Panc1 (cell line): ENCODE measurements around the gene SPATS2L. TPM values are rescaled to one million over a fixed set of nuclear protein-coding genes. Genes with fewer than 3 reads are reported as not detected.

ENCODE experiments used
- ATAC-seq: fragments of 200-7000 bp; cut with Tn5 transposase; 2 replicates; pipeline ENCODE4 v1.9.1; 2020; ENCODE audit warnings: mild to moderate bottlenecking, moderate library complexity
- BruUV-seq: library from RNA; stranded (reverse); fragments of 400-500 nt; replicated peaks from 2 replicates; lab custom pipeline; 2021; lab: Mats Ljungman, UMichigan
- CTCF ChIA-PET: fragments of 300-600 bp; sonication (Branson Sonifier 250); formaldehyde crosslinking; loops from one replicate; lab custom pipeline; 2022; ENCODE audit warnings: antibody characterized with exemption; lab: Charles Lee
- POLR2A ChIA-PET: fragments of 300-600 bp; sonication (Branson Sonifier 250); formaldehyde crosslinking; loops from one replicate; lab custom pipeline; 2022; ENCODE audit warnings: antibody characterized with exemption; lab: Charles Lee
- DNase-seq: peaks from one replicate; pipeline ENCODE4 v3.0.0-alpha.2; 2010; ENCODE audit warnings: low read depth, low spot score
- H3K27ac ChIP-seq: 2 replicates; pipeline ENCODE4 v1.5.1; 2011; ENCODE audit warnings: mild to moderate bottlenecking, low read length, inconsistent platforms
- H3K27me3 ChIP-seq: fragments of 200-500 bp; sonication (Bioruptor generic); 2 replicates; pipeline ENCODE4 v1.6.0; 2014; ENCODE audit warnings: low read length, inconsistent platforms; ENCODE audit not compliant: control insufficient read depth, insufficient read depth
- H3K36me3 ChIP-seq: fragments of 200-500 bp; sonication (Bioruptor generic); 2 replicates; pipeline ENCODE4 v1.5.1; 2014; ENCODE audit warnings: inconsistent platforms, mild to moderate bottlenecking, low read length, moderate library complexity; ENCODE audit not compliant: control insufficient read depth, insufficient read depth
- H3K4me1 ChIP-seq: 2 replicates; pipeline ENCODE4 v1.5.1; 2011; ENCODE audit warnings: inconsistent platforms, mild to moderate bottlenecking, low read length, moderate library complexity; ENCODE audit not compliant: control insufficient read depth, insufficient read depth
- H3K4me3 ChIP-seq, 2 experiments: 2 replicates each; pipeline ENCODE4 v1.5.1; 2011 to 2012; ENCODE audit warnings: low read depth in 2 of 2, low read length in 2 of 2, mild to moderate bottlenecking in 2 of 2, inconsistent platforms in 1 of 2, moderate library complexity in 1 of 2
- H3K9me3 ChIP-seq: fragments of 200-500 bp; sonication (Bioruptor generic); 2 replicates; pipeline ENCODE4 v1.5.1; 2014; ENCODE audit warnings: low read depth, mild to moderate bottlenecking, inconsistent platforms, low read length, moderate library complexity; ENCODE audit not compliant: control insufficient read depth, insufficient read depth
- CTCF ChIP-seq: fragments of 450-650 bp; IDR thresholded peaks from 2 replicates; pipeline ENCODE4 v1.5.1; 2017; ENCODE audit warnings: mild to moderate bottlenecking
- POLR2AphosphoS5 ChIP-seq: IDR thresholded peaks from 2 replicates; pipeline ENCODE4 v1.6.1; 2012; ENCODE audit warnings: mild to moderate bottlenecking, low read depth, low read length, moderate library complexity
- REST ChIP-seq, 2 experiments: IDR thresholded peaks; 2 replicates each; pipeline ENCODE4 v1.6.1; 2011 to 2012; ENCODE audit warnings: low read depth in 2 of 2, control low read depth in 1 of 2, low read length in 1 of 2, mild to moderate bottlenecking in 1 of 2, moderate library complexity in 1 of 2; ENCODE audit not compliant: insufficient read depth in 1 of 2
- SIN3A ChIP-seq: IDR thresholded peaks from 2 replicates; pipeline ENCODE4 v1.6.1; 2012; ENCODE audit warnings: low read depth, mild to moderate bottlenecking, low read length, moderate library complexity, borderline replicate concordance; ENCODE audit not compliant: insufficient read depth
- TCF7L2 ChIP-seq: IDR thresholded peaks from 2 replicates; pipeline ENCODE4 v1.6.1; 2011; ENCODE audit warnings: mild to moderate bottlenecking, low read depth, low read length, inconsistent platforms
- in situ Hi-C: cut with HindIII; loops from 2 replicates; pipeline ENCODE4 v1.10.0; 2016; ENCODE audit warnings: low sequenced_read_pairs, low pct_unique_long_range_greater_than_20kb
- intact Hi-C: fragments of 100-400 bp; cut with micrococcal nuclease; formaldehyde crosslinking; loops from one replicate; pipeline ENCODE4 v1.10.0; 2022; ENCODE audit not compliant: unreplicated experiment
- total RNA-seq: library from RNA; stranded (reverse); gene quantifications from one replicate; pipeline ENCODE4 v1.2.1, GENCODE V29; 2021; ENCODE audit not compliant: unreplicated experiment

The SPATS2L gene
- total RNA-seq, 1 experiment from 2014 or later = 282 TPM

- no peak overlapping the region for H3K4me3 ChIP-seq
- peaks cover 61% of the 10 kb centered on the region for H3K4me1 ChIP-seq
- intact Hi-C loops = no loop called here
- POLR2A ChIA-PET = no interaction called here
- in situ Hi-C loops = no loop called here
- H3K36me3 ChIP-seq = peaks cover 13% of the 10 kb centered on the region
- TF ChIP-seq POLR2AphosphoS5 = no peak
- TF ChIP-seq CTCF = no peak
- TF ChIP-seq TCF7L2 = no peak
- DNase-seq (no peak), ATAC-seq (no peak)
- peak overlapping the region; percentile 91 for H3K27ac ChIP-seq
- CTCF ChIA-PET = no interaction called here
- no peaks in the 10 kb centered on the region for H3K9me3 ChIP-seq
- BruUV-seq = no TSS peak
- H3K27me3 ChIP-seq = no peaks in the 10 kb centered on the region
Measured at GRCh38 chr2:200385063-200385635, 78.7 kb downstream of the SPATS2L start.

- no TSS peak for BruUV-seq
- Histone ChIP-seq H3K4me1 (peaks cover 34% of the 10 kb centered on the region), H3K27ac (peak overlapping the region; percentile 40), H3K4me3 (no peak overlapping the region), H3K36me3 (peaks cover 17% of the 10 kb centered on the region), H3K27me3 (no peaks in the 10 kb centered on the region), H3K9me3 (no peaks in the 10 kb centered on the region)
- no peak for ATAC-seq
- no peak for TF ChIP-seq SIN3A
- no peak for TF ChIP-seq POLR2AphosphoS5
- POLR2A ChIA-PET = no interaction called here
- CTCF ChIA-PET = interaction anchor here (0.6 kb wide), 3 partner anchors 83 to 319 kb away, joined by 3 to 4 read pairs (median 3); no protein-coding TSS in a partner anchor
- intact Hi-C loops = no loop called here
- in situ Hi-C loops = no loop called here
- no peak for DNase-seq
Measured at GRCh38 chr2:200393191-200393590, 86.7 kb downstream of the SPATS2L start.

- CTCF ChIA-PET = no interaction called here
- in situ Hi-C loops = no loop called here
- BruUV-seq = no TSS peak
Measured at GRCh38 chr2:200394045-200394444, 87.6 kb downstream of the SPATS2L start.

More at GRCh38 chr2:200394045-200394444, 87.6 kb downstream of the SPATS2L start:
- POLR2A ChIA-PET = no interaction called here
- intact Hi-C loops = no loop called here
- Histone ChIP-seq H3K4me3 (no peak overlapping the region), H3K36me3 (peaks cover 21% of the 10 kb centered on the region), H3K4me1 (peaks cover 39% of the 10 kb centered on the region), H3K9me3 (no peaks in the 10 kb centered on the region), H3K27me3 (no peaks in the 10 kb centered on the region), H3K27ac (peak overlapping the region; percentile 77)
- DNase-seq (no peak), ATAC-seq (no peak)
- TF ChIP-seq TCF7L2 (no peak), SIN3A (no peak), CTCF (no peak), REST (IDR thresholded peaks at IDR 0.05; ENCODE audit: insufficient read depth in 1 of 2, low read depth in 2 of 2, low read length in 1 of 2) (no peak), POLR2AphosphoS5 (no peak)
